Right lobe of liver (tissue), 6 donors: Measurements from ENCODE around the gene GALNT1. TPM values are rescaled to one million over a fixed set of nuclear protein-coding genes. Genes with fewer than 3 reads are reported as not detected.

Experiments
- ATAC-seq, 4 donors: fragments of 200-7000 bp; cut with Tn5 transposase; one replicate each; pipeline ENCODE4 v1.9.1; 2020; ENCODE audit warnings: mild to moderate bottlenecking in 4 of 4, moderate library complexity in 4 of 4
- DNase-seq, 3 donors: peaks; one replicate each; pipeline ENCODE4 v3.0.0-alpha.2; 2020
- H3K27ac ChIP-seq, 3 donors: fragments of 200-600 bp; one replicate each; pipeline ENCODE4 v1.8.0; 2022
- H3K27me3 ChIP-seq, 2 donors: fragments of 200-600 bp; one replicate each; pipeline ENCODE4 v1.8.0; 2022
- H3K36me3 ChIP-seq, 4 donors: fragments of 200-600 bp; sonication (generic) in 1 of 4; one replicate each; pipeline versions ENCODE4 v1.5.1 to v1.8.0; 2017 to 2022; ENCODE audit warnings: control low read depth in 1 of 4
- H3K4me1 ChIP-seq, 4 donors: fragments of 200-600 bp; sonication (generic) in 1 of 4; one replicate each; pipeline versions ENCODE4 v1.5.1 to v1.8.0; 2017 to 2022; ENCODE audit warnings: control low read depth in 1 of 4
- H3K4me3 ChIP-seq, 3 donors: fragments of 200-600 bp; one replicate each; pipeline ENCODE4 v1.8.0; 2022
- H3K9me3 ChIP-seq, 4 donors: fragments of 200-600 bp; sonication (generic) in 1 of 4; one replicate each; pipeline versions ENCODE4 v1.5.1 to v1.8.0; 2017 to 2022; ENCODE audit warnings: control low read depth in 1 of 4
- POLR2A ChIP-seq: fragments of 450-650 bp; IDR thresholded peaks from one replicate; pipeline ENCODE4 v1.6.1; 2017; ENCODE audit warnings: antibody characterized with exemption, mild to moderate bottlenecking
- WGBS: methylation state at CpG from one replicate; pipeline ENCODE4 v1.1.6; 2018; ENCODE audit warnings: low coverage, low lambda C conversion rate; ENCODE audit not compliant: insufficient coverage; ENCODE audit errors: missing lambda C conversion rate; 5-methylcytosine and 5-hydroxymethylcytosine counted together
- intact Hi-C, 2 donors: fragments of 100-400 bp; cut with DNase I; formaldehyde crosslinking; loops; one replicate each; pipeline versions ENCODE4 v1.11.2 to v1.14.1; 2022
- total RNA-seq, 6 experiments: library from RNA; depleted of rRNA in 2 of 6; stranded (reverse); fragments of >200 nt in 2 of 6; fragmentation: NEBNext Ultra II Directional in 3 of 6; extraction: Animal tissue kit (Norgen Biotek cat#: 25700) in 3 of 6; gene quantifications; one replicate each; pipeline versions ENCODE4 v1.1.0 to v1.2.4, GENCODE V29; 2016 to 2023
- TF ChIP-seq, protein P1 (sequence below), 4 donors: fragments of 200-600 bp in 3 of 4; fragments of 450-650 bp in 1 of 4; IDR thresholded peaks; one replicate each; pipeline versions ENCODE4 v1.5.1 to v1.8.0; 2016 to 2022; ENCODE audit warnings: antibody characterized with exemption in 4 of 4, mild to moderate bottlenecking in 2 of 4
- donor health status: DM: no; HTN: yes; CAD: no.
- donor health status: DM: no; HTN: no; CAD: no.
- donor health status: DM: no; HTN: no; CAD: no.
- donor health status: DM: no; HTN: yes; CAD: no.
- donor health status: DM: no; HTN: yes; CAD: no.

Gene GALNT1
- total RNA-seq, 6 experiments from 2014 or later: 28.0 to 47.4 (median 40.4) TPM

DNA sequence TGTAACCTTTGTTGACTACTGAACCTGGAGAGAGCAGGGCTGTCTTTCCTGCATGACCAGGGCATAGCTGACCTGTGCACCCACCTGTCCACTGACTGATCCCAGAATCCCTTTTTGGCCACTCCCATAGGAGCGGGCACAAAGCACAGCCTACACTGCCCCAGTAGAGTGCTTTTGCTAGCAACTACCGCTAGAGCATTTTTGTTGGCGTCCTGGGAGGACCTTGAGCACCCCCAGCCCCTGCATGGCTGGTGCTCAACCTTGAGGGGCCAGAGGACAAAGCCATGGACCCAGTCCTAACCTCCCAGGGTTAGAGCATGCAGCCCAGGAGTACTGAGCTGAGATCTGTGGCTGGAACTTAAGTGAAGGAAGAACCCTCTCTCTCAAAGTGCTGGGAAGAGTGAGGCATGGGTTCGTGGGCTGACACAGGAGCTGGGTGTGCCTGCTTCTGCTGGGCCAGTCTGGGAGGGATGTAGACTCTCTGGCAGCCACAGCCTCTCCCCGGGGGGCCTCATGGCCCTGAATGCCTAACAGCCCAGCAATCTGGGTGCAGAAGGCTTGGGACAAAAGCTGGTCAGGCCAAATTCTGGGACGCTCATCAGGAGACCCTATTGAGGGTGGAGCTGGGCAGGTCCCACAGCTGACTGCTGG is 140.0 kb downstream of the GALNT1 start:
- no peak for DNase-seq
- no CpG with 5 or more reads among the region's 6 CpGs for WGBS
- no peak for TF ChIP-seq POLR2A
- TF ChIP-seq, protein P1, sequence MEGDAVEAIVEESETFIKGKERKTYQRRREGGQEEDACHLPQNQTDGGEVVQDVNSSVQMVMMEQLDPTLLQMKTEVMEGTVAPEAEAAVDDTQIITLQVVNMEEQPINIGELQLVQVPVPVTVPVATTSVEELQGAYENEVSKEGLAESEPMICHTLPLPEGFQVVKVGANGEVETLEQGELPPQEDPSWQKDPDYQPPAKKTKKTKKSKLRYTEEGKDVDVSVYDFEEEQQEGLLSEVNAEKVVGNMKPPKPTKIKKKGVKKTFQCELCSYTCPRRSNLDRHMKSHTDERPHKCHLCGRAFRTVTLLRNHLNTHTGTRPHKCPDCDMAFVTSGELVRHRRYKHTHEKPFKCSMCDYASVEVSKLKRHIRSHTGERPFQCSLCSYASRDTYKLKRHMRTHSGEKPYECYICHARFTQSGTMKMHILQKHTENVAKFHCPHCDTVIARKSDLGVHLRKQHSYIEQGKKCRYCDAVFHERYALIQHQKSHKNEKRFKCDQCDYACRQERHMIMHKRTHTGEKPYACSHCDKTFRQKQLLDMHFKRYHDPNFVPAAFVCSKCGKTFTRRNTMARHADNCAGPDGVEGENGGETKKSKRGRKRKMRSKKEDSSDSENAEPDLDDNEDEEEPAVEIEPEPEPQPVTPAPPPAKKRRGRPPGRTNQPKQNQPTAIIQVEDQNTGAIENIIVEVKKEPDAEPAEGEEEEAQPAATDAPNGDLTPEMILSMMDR (IDR thresholded peaks at IDR 0.05): no peak
- no peak overlapping the region for H3K27ac ChIP-seq
- H3K4me3 ChIP-seq: no peak overlapping the region
- no peaks in the 10 kb centered on the region for H3K9me3 ChIP-seq
- H3K36me3 ChIP-seq: no peaks in the 10 kb centered on the region
- no peaks in the 10 kb centered on the region for H3K4me1 ChIP-seq
- ATAC-seq: peak in 2 of 4 donors; percentile 17 to 18
- H3K27me3 ChIP-seq: no peaks in the 10 kb centered on the region
- intact Hi-C loops: no loop called here

DNA sequence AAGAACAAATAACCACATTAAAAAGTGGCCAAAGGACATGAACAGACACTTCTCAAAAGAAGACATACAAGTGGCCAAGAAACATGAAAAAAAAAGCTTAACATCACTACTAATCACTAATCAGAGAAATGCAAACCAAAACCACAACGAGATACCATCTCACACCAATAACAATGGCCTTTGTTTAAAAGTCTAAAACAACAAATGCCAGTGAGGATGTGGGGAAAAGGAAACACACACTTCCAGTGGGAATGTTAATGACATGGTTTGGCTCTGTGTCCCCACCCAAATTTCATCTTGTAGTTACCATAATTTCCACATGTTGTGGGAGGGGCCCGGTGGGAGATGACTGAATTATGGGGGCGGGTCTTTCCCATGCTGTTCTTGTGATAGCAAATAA is 147.1 kb downstream of the GALNT1 start:
- Histone ChIP-seq H3K36me3 (no peaks in the 10 kb centered on the region), H3K4me3 (no peak overlapping the region), H3K9me3 (no peaks in the 10 kb centered on the region), H3K27ac (no peak overlapping the region), H3K27me3 (no peaks in the 10 kb centered on the region), H3K4me1 (no peaks in the 10 kb centered on the region)
- no peak for ATAC-seq
- 44% methylated on average over 1 of the region's 3 CpGs for WGBS
- no peak for DNase-seq
- intact Hi-C loops: no loop called here
- no peak for TF ChIP-seq POLR2A
- TF ChIP-seq, protein P1 (IDR thresholded peaks at IDR 0.05): no peak

DNA sequence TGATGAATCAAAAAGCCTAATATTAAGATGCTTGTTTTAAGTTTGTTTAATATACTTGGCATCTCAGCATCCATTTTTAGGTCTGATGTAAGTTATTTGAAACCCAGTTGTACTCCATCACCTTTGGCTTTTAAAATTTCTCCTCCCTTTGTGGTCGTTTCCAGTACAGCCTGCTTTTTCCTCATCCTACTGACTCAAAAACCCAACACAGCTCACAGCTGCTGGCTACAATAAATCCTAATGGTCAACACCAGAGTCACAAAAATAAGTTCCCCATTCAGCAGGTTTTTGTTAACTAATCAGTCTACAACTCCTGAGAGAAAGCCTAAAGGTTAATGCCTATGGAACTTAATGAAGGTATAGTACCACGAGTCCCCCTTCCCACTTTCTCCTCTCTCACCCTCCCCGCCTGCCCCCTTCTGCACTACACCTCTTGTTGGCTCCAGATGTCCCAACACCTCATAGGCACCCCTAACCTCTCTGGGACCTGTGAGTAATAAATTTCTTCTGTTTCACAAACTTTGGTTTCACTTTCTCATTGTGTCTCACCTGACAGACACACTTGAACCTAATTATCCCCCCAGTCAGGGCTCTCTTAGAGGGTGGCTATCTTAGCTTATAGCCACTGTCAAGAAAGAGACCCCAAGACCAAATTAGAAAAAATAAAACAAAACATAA is 148.6 kb downstream of the GALNT1 start:
- H3K9me3 ChIP-seq: no peaks in the 10 kb centered on the region
- no peaks in the 10 kb centered on the region for H3K36me3 ChIP-seq
- DNase-seq (no peak), ATAC-seq (peak in 1 of 4 donors; percentile 50)
- no peaks in the 10 kb centered on the region for H3K27me3 ChIP-seq
- H3K27ac ChIP-seq: no peak overlapping the region
- WGBS: 53% methylated on average over 3 of the region's 3 CpGs
- H3K4me3 ChIP-seq: no peak overlapping the region
- intact Hi-C loops: no loop called here
- no peaks in the 10 kb centered on the region for H3K4me1 ChIP-seq
- no peak for TF ChIP-seq POLR2A
- TF ChIP-seq, protein P1 (IDR thresholded peaks at IDR 0.05): no peak

DNA sequence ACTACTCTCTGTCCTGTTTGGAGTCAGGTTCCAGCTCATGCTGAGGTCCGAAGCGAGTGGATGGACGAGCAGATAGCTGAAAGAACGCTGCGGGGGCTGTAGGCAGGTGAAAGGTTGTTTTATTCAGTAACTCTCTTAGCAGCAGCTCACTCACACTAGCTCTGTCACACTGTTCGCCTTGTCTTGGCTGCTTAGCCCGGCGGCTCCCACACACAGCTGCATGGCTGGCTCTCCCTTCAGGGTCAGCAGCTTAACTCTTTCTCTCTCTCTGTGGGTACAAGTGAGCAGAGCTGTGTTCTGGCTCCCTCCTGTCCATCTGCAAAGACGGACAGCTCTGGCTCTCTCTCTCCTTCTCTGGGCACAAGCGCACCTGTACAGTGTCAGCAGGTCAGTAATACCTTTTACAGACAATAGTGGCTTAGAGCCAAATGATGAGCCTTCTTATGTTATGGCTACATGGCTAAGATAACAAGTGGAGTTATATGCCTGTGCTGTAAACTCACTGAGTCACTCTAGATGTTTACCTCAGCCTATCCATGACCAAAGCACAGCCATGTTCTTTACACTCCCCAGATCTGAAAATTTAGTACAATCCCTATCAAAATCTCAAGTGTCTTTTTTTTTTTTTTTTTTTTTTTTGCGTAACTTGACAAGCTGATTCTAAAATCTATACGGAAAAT is 149.3 kb downstream of the GALNT1 start:
- Histone ChIP-seq H3K4me1 (no peaks in the 10 kb centered on the region), H3K4me3 (no peak overlapping the region), H3K27me3 (no peaks in the 10 kb centered on the region), H3K9me3 (no peaks in the 10 kb centered on the region), H3K27ac (no peak overlapping the region), H3K36me3 (no peaks in the 10 kb centered on the region)
- intact Hi-C loops: no loop called here
- no peak for DNase-seq
- TF ChIP-seq, protein P1 (IDR thresholded peaks at IDR 0.05): no peak
- TF ChIP-seq POLR2A: no peak
- 57% methylated on average over 10 of the region's 12 CpGs for WGBS
- peak in 1 of 4 donors; percentile 56 for ATAC-seq
